GM12891 (cell line): ENCODE measurements around the gene PTGR2.

Source experiments
- POLR2AphosphoS5 ChIP-seq: IDR thresholded peaks from 2 replicates; pipeline ENCODE4 v1.6.1; 2011; ENCODE audit warnings: low read depth, low read length, control low read depth
- TAF1 ChIP-seq: IDR thresholded peaks from 2 replicates; pipeline ENCODE4 v1.6.1; 2011; ENCODE audit warnings: low read depth, low read length, control low read depth

GRCh38 chr14:73888971-73889370 lies 37.3 kb downstream of the PTGR2 start:
- TF ChIP-seq TAF1 = no peak
- TF ChIP-seq POLR2AphosphoS5 = no peak
